GM19025 (cell line): ENCODE results near the gene PLEKHG3.
A peak's percentile ranks its signal among the peaks of the same experiment; 100 is the strongest.

Source experiments
- ATAC-seq: cut with Tn5 transposase; IDR thresholded peaks from one replicate; pipeline ENCODE4 v1.9.1; 2021; ENCODE audit warnings: mild to moderate bottlenecking, low read depth, moderate library complexity; ENCODE audit not compliant: unreplicated experiment

PLEKHG3 gene

DNA sequence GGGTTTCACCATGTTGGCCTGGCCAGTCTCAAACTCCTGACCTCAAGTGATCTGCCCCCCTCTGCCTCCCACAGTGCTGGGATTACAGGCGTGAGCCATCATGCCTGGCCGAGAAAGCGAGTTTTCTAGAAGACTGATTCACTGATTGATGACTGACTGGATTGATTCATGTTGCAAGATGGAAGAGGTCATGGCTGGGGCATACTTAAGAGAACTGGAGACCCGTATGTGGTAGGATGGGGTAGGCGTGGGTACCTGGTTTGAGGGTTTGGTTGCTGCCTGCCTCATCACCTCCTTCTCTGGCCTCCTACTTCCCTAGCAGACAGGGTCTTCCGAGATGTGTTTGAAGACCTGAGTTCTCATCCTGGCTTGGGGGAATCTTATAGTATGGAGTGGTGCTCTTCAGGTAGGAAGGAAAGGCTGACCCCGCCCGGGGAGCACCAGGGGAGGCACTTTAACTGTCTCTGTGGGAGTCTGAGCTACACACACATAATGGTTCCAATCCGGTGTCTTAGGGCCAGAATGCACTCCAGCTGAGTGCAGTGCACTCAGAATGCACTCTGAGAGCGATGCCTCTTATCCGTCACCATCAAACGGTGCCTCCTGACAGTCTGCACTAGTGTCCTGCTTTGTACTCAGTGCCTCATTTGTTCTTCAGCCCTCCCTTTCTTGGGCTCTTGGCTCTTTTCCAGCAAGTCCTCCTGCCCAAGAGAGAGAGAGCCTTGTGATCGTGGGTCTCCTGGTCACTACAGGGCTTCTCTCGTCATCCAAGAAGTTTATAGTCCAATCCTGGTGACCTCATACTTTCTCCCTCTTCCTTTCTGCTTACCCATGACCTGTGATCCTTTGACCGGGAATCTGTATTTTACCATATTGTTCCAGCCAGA is 19.7 kb downstream of the PLEKHG3 start:
- no peak for ATAC-seq

DNA sequence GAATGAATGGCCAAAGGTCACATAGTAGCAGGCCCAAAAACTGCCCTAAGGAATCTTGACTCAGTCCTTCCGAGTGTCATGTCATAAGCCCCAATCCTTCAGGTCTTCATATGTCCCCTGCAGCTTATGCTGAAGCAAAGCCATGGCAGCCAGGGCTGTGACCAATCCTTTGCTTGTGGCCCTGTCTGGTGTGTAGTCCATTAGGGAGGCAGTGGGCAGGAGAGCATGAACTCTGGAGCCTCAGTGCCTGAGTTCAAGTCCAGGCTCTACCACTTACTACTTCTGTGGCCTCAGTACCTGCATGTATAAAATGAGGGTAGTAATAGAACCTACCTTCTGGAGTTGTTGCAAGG is 20.3 kb downstream of the PLEKHG3 start:
- ATAC-seq: no peak

DNA sequence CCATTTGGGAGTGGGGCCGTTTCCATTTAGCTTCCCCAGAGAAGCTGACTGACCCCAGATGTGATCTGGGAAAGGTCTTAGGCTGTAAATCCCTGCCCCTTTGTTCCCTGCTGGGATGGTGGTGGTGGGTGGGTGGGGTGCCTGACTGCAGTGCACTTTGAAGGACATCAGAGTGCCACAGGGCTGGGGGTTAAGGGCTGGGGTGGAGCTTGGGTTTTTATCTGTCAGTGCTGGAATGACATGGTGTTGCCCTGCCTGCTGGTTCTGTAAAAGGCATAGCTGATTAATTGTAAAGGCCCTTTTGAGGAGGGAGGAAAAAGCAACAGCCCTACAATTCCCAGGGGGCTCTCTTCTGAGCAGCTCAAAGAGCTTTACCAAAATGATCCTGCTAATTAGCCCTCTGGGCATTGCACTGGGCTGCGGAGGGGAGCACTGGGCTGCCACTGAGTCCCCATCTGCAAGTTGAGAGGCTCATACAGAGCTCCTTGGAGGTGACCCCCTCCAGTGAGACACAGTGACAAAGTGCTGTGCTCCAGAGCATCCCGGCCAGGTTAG is 21.1 kb downstream of the PLEKHG3 start:
- ATAC-seq: no peak

DNA sequence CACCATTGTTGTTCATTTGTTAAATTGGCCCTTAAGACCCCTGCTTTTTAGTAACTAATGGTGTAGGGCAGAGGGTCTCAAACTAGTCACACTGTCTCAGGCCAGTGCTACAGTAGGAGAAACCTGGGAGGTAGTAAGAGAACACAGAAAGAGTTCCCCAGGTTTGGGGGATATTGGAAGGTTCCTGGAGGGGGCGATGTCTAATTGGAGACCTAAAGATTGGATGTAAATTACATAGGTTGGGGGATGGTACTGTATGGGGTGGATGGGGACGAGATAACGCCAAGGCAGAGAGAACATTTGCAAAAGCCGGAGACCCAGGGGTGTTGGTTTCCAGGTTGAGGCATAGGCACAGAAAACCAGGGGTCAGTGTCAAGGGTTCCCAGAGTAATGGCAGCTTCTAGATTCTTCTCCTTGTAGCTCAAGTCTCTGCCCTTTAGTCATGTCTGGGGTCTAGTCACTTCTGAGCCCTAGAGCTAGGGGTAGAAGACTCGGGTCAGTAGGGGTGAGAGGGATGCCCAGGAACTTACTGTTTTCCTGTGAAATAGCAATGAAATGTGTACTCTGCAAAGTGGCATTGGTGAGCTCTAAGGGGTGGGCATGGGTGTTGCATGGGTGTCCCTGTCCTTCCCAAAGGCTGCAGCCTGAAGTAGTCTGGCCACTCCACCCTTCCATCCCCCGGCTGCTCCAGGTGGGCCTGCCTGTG is 21.8 kb downstream of the PLEKHG3 start:
- no peak for ATAC-seq

DNA sequence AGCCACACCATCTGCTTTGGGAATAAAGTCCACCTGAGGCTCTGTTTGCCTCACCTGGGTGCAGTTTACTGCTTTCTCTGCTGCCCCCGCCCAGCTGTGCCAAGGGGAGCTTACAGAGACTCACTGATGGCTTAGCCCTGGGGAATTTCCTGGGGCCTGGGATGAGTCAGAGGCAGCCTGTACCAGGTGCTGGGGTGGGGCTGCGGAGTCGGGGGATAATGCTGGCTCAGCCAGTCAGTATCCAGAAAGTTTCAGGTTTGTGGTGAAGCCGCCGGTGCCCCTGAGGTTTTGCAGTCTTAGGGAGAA is 22.3 kb downstream of the PLEKHG3 start:
- ATAC-seq: peak; percentile 84

DNA sequence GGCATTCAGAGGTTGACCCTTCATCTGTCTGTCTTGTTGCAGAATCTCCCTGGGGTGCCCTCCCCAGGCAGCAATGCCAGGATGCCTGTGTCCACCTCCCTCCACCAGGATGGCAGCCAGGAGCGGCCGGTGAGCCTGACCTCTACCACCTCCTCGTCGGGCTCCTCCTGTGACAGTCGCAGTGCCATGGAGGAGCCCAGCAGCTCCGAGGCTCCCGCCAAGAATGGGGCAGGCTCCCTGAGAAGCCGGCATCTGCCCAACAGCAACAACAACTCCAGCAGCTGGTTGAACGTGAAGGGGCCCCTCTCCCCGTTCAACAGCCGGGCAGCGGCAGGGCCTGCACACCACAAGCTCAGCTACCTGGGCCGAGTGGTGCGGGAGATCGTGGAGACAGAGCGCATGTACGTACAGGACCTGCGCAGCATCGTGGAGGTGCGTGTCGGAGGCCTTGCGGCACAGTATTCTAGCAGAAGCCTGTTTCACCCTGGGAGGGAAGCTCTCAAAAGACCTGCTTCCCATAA is 23.4 kb downstream of the PLEKHG3 start:
- ATAC-seq: no peak

DNA sequence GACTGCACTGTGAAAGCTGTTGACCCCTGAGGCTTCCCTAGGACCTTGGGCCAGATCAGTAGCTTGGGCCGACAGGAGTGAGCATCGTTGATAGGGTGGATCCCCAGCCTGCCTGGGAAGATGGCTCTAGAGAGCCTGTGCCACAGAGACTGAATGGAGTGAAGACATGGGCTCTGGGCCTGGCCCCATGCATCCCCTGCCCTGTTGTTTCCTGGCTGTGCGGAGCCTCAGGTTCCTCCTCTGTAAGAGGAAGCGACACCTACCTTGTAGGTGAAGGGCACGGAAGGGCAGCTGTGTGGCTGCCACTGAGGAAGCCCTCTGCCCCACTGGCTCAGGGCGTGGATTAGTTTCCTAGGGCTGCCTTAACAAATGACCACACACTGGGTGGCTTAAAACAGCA is 23.9 kb downstream of the PLEKHG3 start:
- no peak for ATAC-seq

DNA sequence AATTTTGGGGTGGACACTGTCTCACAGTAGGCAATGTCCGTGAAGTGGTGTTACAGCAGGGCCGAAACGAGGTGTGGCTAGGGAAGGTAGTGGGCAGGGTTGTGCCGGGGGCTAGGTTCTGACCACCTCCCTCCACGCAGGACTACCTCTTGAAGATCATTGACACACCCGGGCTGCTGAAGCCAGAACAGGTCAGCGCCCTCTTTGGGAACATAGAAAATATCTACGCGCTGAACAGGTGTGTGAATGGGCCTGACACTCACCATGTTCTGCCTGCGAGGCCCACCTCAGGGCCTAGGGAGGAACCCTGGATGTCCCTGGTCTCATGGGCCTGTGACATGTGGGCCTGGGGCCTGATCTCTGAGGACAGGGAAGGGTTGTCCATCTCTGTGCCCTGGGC is 24.6 kb downstream of the PLEKHG3 start:
- no peak for ATAC-seq

DNA sequence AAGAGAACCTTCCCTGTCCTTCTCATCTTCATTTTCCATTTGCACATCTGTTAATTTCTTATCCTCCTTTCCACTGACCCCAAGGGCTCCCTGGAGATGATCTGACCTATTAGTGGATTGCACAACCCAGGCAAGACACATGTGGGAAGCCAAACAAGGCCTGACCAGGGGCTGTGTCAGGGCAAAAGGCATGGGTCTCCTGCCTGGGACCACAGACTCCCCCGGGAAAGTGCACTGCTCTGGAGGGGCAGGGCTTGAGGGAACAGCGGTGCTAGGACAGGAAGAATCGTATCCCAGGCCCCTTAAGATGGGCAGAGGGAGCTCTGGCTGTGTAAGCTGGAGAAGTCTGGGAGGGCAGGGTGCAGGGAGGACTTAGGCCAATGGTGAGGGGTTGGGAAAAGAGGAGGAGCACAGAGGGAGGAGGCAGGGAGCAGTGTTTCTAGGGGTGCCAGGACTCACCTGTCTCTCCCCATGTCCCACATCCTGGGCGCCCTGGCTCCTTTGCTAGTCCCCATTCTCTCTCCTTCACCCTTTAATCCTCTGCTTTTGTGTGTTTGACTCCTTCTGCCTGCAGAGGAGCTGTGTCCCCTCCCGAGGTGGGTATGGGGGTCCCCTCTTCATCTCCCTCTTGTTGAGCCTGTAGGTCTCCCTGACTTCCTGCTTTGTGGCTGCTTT is 25.3 kb downstream of the PLEKHG3 start:
- ATAC-seq: no peak

DNA sequence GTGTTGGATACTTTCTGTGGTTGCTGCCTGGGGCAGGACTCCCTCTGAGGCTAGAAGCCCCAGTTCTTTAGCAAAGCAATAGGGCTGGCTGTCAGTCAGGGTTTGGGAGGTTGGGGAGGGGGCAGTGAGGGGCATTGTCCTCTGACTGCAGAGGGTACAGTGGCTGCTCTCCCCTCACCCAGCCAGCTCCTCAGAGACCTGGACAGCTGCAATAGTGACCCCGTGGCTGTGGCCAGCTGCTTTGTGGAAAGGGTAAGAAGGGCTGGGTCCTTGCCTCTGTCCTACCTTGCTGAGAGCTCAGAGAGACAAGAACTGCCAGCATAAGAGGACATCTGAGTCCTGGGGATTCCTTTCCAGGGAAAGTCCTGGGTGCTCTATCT is 25.8 kb downstream of the PLEKHG3 start:
- no peak for ATAC-seq

DNA sequence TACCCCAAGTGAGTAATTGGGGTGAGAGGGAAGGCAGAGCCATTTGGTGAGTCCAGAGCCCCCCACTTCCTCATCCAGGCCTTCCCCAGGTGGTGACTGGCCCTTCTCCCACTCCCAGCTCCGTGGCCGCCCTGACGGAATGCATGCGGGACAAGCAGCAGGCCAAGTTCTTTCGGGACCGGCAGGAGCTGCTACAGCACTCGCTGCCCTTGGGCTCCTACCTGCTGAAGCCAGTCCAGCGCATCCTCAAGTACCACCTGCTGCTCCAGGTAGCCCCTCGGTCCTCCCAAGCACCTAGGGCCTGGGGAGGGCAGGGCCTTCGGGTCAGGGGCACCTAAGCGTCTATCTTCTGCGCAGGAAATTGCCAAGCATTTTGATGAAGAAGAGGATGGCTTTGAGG is 26.5 kb downstream of the PLEKHG3 start:
- ATAC-seq: no peak

DNA sequence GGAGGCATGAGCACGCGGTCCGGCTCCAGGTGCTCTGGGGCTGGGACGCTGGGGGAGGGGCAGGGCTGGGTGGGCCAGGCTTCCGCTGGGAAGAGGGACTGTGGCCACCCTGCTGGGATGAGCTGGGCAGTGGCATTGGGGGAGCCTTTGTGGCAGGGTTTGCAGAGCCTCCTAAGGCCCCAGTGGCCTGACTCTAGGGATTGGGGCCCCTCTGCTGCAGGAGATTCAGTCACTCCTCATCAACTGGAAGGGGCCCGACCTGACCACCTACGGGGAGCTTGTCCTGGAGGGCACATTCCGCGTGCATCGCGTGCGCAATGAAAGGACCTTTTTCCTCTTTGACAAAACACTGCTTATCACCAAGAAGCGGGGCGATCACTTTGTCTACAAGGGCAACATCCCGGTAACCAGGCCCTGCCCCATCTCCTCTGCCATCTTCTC is 26.9 kb downstream of the PLEKHG3 start:
- no peak for ATAC-seq

DNA sequence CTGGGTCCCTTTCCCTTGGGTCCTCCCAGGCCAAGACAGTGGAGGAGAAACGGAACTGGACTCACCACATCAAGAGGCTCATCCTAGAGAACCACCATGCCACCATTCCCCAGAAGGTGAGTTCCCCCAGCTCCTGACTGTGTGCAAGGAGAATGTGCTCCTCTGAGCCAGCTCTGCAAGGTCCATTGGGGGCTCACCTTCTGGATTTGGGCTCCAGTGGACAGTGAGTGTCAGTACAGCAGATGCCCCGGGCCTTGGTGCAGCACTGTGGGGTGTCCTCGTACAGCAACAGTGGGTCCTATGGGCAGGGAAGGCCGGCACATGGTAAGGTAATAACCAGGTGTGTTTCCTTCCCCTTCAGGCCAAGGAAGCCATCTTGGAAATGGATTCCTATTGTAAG is 27.8 kb downstream of the PLEKHG3 start:
- no peak for ATAC-seq

DNA sequence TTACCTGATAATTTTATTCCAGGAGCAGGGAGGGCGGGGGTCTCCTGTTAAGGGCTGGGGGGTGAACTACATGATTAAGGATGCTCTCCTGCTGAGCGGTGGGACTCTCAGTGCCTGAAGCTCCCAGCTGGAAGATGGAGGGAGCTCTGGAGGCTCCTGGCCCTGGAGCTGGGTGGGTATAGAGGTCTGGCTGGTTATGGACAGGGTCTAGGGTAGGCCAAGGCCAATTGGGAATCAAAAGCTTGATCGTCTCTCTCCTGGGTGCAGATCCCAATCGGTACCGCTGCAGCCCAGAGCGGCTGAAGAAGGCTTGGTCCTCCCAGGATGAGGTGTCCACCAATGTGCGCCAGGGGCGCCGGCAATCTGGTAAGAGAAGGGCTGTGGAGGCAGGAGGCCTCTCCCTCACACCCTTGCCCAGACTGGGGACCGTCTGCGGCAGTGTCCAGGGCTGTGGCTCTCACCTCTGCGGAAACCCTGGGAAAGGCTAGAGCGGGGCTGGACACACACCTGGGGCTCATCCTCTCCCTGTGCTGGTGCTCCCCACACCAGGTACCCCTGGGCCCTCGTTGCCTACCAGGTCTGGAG is 28.4 kb downstream of the PLEKHG3 start:
- no peak for ATAC-seq

DNA sequence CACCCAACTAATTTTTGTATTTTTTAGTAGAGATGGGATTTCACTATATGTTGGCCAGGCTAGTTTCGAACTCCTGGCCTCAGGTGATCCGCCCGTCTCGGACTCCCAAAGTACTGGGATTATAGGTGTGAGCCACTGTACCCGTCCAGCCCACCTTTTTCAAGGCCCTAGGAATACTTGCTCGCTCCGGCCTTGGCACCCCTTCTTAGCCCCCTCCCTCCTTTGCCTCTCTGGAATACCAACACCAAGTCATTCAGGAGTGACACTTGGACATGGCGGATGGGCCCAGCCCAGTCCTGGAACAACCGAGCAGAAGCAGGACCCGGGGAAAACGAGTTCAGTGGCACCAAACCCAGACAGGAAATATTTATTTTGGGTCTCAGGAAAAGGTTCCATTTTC is 29.1 kb downstream of the PLEKHG3 start:
- ATAC-seq: no peak

DNA sequence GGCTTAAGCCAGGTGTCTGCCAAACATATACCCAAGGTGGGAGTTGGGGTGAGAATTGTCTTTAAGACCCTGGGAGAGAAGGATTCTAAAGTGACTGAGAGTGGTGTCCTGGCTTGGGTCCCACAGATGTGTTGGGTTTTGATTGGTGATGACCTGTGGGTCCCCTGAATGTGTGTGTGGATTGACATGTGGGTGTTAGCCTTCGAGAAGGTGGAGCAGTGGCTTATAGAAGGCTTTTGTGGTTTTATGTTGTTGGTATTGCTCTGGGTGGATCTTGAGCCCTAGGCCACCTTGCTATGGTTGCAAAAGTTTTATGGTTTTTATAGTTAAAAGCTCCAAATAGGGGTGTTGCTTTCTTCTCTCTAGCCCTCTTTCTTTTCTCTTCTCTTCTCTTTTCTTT is 29.7 kb downstream of the PLEKHG3 start:
- no peak for ATAC-seq

DNA sequence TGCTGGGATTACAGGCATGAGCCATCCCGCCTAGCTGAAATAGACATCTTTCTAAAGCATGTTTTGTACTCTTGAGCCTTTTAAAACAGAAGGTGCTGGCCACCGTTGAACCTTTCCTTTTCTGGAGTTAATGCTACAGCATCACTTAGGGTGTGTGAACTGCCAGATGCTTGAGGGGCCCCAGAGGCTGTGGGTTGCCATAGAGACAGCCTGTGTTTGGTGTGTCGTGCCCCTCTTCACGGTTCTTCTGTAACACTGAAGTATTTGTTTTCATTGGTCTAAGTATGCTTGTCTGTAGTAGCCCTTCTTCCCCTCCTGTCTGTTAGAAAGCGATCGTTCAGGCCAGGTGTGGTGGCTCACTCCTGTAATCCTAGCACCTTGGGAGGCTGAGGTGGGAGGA is 30.8 kb downstream of the PLEKHG3 start:
- no peak for ATAC-seq

DNA sequence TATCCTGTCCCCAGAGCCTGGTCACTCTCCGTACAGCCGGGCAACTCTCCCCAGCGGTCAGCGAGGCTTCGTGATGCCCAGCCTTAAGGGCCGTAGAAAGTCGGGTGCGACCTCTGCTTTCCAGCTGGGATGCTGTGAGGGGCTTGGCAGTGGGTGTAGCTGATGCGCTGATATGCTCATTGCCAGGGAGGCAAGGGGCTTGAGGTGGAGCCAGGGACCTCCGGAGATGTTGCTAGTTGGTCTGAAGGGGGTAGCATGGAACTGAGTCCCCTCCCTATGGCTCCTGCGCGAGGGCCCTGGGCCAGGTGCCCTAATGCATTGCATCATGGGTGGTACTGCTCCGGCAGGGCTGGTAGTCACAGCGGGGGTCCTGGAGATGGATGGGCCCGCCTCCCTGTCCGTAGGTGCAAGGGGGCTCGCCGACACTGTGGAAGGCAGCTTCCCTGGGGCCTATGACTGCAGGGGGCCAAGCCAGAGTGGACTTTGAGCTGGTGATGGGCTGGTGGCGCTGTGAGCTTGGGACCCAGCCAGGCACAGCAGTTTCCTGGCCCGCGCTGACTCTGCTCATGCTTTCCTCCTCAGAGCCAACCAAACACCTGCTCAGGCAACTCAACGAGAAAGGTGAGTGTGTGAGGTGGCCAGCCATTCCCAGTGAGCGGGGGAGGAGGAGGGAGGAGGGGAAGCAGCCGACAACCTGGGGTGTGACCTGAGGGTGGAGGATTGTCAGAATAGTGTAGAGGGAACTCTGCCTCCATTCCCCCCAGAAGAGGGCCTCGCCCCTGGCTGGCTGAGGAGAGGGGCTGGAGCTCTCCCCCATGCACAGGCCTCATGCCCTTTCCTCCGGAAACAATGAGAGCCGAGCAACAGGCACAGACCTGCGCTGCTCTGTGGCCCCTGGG is 32.3 kb downstream of the PLEKHG3 start:
- ATAC-seq: no peak

DNA sequence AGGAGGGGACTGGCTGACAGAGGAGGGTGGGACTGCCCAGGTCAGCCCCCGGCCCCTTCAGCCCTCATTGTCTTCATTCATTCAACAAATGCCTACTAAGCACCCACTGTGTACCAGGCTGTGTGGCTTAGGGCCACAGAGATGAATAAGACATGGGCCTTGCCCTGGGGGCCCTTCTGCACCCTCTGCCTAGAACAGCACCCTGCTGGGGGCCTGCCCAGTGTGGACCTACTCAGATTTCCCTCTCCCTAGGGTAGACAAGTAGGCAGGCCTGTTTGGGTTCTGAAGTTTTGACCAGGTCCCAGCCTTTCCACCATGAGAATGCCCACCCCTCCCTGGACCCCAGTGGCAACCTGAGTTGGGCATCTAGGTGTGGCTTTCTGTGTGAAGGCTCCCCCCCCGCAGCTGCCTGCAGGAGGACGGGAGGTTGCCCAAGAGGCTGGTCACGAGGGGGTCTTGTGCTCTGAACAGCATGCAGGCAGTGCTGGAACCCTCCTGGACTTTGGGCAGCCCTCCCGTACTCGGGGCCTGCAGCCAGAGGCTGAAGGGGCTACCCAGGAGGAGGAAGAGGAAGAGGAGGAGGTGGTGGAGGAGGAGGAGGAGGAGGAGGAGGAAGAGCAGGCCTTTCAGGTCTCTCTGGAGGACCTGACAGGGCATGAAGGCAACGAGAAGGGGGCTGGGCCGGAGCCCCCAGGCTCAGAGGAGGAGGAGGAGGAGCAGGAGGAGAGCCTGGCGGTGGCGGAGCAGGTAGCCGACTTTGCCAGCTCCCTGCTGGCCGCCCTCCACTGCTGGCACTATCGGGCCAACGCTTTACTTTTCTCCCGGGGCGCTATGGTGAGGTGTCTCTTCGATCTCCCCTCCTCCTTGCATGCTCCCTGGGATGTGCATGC is 33.4 kb downstream of the PLEKHG3 start:
- no peak for ATAC-seq
